Retinal pigment epithelial cell (primary cell): ENCODE measurements around the gene ERCC6.

Experiments used
- DNase-seq: peaks from one replicate; pipeline ENCODE4 v3.0.0-alpha.2; 2010; ENCODE audit warnings: low read depth
- H3K4me3 ChIP-seq: 2 replicates; pipeline ENCODE4 v1.5.1; 2011; ENCODE audit warnings: mild to moderate bottlenecking, low read length, control low read depth, moderate library complexity
- CTCF ChIP-seq: conservative IDR thresholded peaks from 2 replicates; pipeline ENCODE4 v1.5.1; 2011; ENCODE audit warnings: low read depth, low read length, control low read depth, inconsistent platforms

ERCC6 gene

GRCh38 chr10:49524496-49524895 lies 14.4 kb downstream of the ERCC6 start:
- TF ChIP-seq CTCF: no peak
- no peak overlapping the region for H3K4me3 ChIP-seq
- DNase-seq: no peak

- no peak for TF ChIP-seq CTCF
- DNase-seq: no peak
- H3K4me3 ChIP-seq: no peak overlapping the region
Observed at GRCh38 chr10:49523301-49523700, 15.6 kb downstream of the ERCC6 start.

- no peak overlapping the region for H3K4me3 ChIP-seq
- no peak for TF ChIP-seq CTCF
- DNase-seq: no peak
Observed at GRCh38 chr10:49521062-49521461, 17.9 kb downstream of the ERCC6 start.

GRCh38 chr10:49520122-49520775 lies 18.7 kb downstream of the ERCC6 start:
- DNase-seq: no peak
- no peak overlapping the region for H3K4me3 ChIP-seq
- TF ChIP-seq CTCF: no peak

GRCh38 chr10:49519717-49520116 lies 19.2 kb downstream of the ERCC6 start:
- no peak overlapping the region for H3K4me3 ChIP-seq

GRCh38 chr10:49518982-49519578 lies 19.8 kb downstream of the ERCC6 start:
- no peak overlapping the region for H3K4me3 ChIP-seq
- peak; percentile 72 for TF ChIP-seq CTCF
- no peak for DNase-seq

More at GRCh38 chr10:49519717-49520116, 19.2 kb downstream of the ERCC6 start:
- DNase-seq: no peak
- no peak for TF ChIP-seq CTCF

- TF ChIP-seq CTCF: no peak
Observed at GRCh38 chr10:49518566-49518965, 20.4 kb downstream of the ERCC6 start.

More at GRCh38 chr10:49518566-49518965, 20.4 kb downstream of the ERCC6 start:
- H3K4me3 ChIP-seq: no peak overlapping the region
- DNase-seq: no peak
